Measurements from ENCODE around the gene IFNGR1.

GRCh38 chr6:137248702-137249101 is 29.5 kb upstream of the IFNGR1 start:
- TF ChIP-seq EZH2 (IDR thresholded peaks at IDR 0.05; ENCODE audit: low read depth): no peak
- TF ChIP-seq CTCF (conservative IDR thresholded peaks at IDR 0.05): no peak

Measured in PC-9 (cell line).